K562 (cell line): ENCODE measurements around the gene ARRDC5. TPM values are rescaled to one million over a fixed set of nuclear protein-coding genes. Genes with fewer than 3 reads are reported as not detected.

Experiments used
- BMI1 ChIP-seq: fragments of 150-350 bp; IDR thresholded peaks from 2 replicates; pipeline ENCODE4 v1.6.1; 2014; ENCODE audit warnings: low read length
- CBFA2T3 ChIP-seq: fragments of 450-650 bp; IDR thresholded peaks from 2 replicates; pipeline ENCODE4 v1.6.1; 2017
- CC2D1A ChIP-seq: fragments of 450-650 bp; IDR thresholded peaks from 2 replicates; pipeline ENCODE4 v1.6.1; 2017; ENCODE audit warnings: mild to moderate bottlenecking
- CREBBP ChIP-seq: IDR thresholded peaks from one replicate; pipeline ENCODE4 v1.6.1; 2012; ENCODE audit warnings: low read depth, mild to moderate bottlenecking, control low read depth, inconsistent platforms, low read length
- ESRRA ChIP-seq: fragments of 450-650 bp; IDR thresholded peaks from 2 replicates; pipeline ENCODE4 v1.6.1; 2014; ENCODE audit warnings: low read depth, mild to moderate bottlenecking, moderate library complexity, borderline replicate concordance
- HNRNPUL1 ChIP-seq: fragments of 200-400 bp; formaldehyde crosslinking; IDR thresholded peaks from 2 replicates; pipeline ENCODE4 v1.6.1; 2017; ENCODE audit warnings: low read length
- MTA3 ChIP-seq: fragments of 450-650 bp; formaldehyde crosslinking; IDR thresholded peaks from 2 replicates; pipeline ENCODE4 v1.6.1; 2017; ENCODE audit warnings: mild to moderate bottlenecking, borderline replicate concordance
- MXI1 ChIP-seq: IDR thresholded peaks from 2 replicates; pipeline ENCODE4 v1.6.1; 2011; ENCODE audit warnings: low read depth, mild to moderate bottlenecking, improper control_type of control experiment, low read length
- NR2C1 ChIP-seq, 2 experiments: fragments of 450-650 bp; IDR thresholded peaks; 2 replicates each; pipeline ENCODE4 v1.6.1; 2017; ENCODE audit warnings: mild to moderate bottlenecking in 2 of 2, antibody characterized with exemption in 1 of 2, inconsistent platforms in 1 of 2, missing compliant biosample characterization in 1 of 2, missing genetic modification characterization in 1 of 2
- OTX1 ChIP-seq: fragments of 450-650 bp; formaldehyde crosslinking; IDR thresholded peaks from 2 replicates; pipeline ENCODE4 v1.4.0; 2022; ENCODE audit warnings: mild to moderate bottlenecking
- PTRF ChIP-seq: fragments of 450-650 bp; IDR thresholded peaks from 2 replicates; pipeline ENCODE4 v1.6.1; 2016; ENCODE audit warnings: mild to moderate bottlenecking, missing genetic modification characterization, missing compliant biosample characterization
- RBBP5 ChIP-seq: fragments of 200-600 bp; sonication (generic); IDR thresholded peaks from 2 replicates; pipeline ENCODE4 v1.6.1; 2012; ENCODE audit warnings: borderline replicate concordance, mild to moderate bottlenecking, low read length, control low read depth, inconsistent platforms; ENCODE audit not compliant: insufficient read depth, poor library complexity, severe bottlenecking
- SMARCB1 ChIP-seq: IDR thresholded peaks from 2 replicates; pipeline ENCODE4 v1.6.1; 2011; ENCODE audit warnings: improper control_type of control experiment, low read depth; ENCODE audit not compliant: insufficient read length
- ZNF197 ChIP-seq: fragments of 200-800 bp; sonication (Bioruptor generic); IDR thresholded peaks from 2 replicates; pipeline ENCODE4 v1.6.1; 2016; ENCODE audit warnings: low read depth, missing genetic modification characterization, missing compliant biosample characterization
- ZNF589 ChIP-seq: fragments of 200-800 bp; sonication (Bioruptor generic); IDR thresholded peaks from 2 replicates; pipeline ENCODE4 v1.6.1; 2016; ENCODE audit warnings: low read depth, missing genetic modification characterization, missing compliant biosample characterization
- polyA plus RNA-seq, 8 experiments: library from polyadenylated mRNA; depleted of rRNA in 4 of 8; stranded (reverse) in 5 of 8; unstranded in 3 of 8; fragments of >200 nt; fragmentation: Nextera tagmentation in 2 of 8; fragmentation: Illumina TruSeq in 1 of 8; extraction: Ambion mirVana in 2 of 8; extraction: Trizol in 1 of 8; gene quantifications; 2 replicates each; pipeline versions ENCODE4 v1.2.1 to v1.2.3, GENCODE V29; 2011 to 2014; ENCODE audit warnings: inconsistent platforms in 1 of 8, missing spikeins in 1 of 8
- total RNA-seq, 7 experiments: library from RNA; depleted of rRNA in 6 of 7; stranded (reverse); fragments of >200 nt in 6 of 7; fragmentation: Illumina TruSeq in 2 of 7; extraction: Trizol in 2 of 7; gene quantifications; 2 replicates each; pipeline versions ENCODE4 v1.2.1 to v1.2.3, GENCODE V29; 2011 to 2021; ENCODE audit warnings: low replicate concordance in 1 of 7
- TF ChIP-seq, protein P1 (sequence below): fragments of 200-800 bp; sonication (Bioruptor generic); IDR thresholded peaks from 2 replicates; pipeline ENCODE4 v1.6.1; 2017; ENCODE audit warnings: missing genetic modification characterization, missing compliant biosample characterization
- TF ChIP-seq, protein P2 (sequence below): sonication (generic); formaldehyde crosslinking; IDR thresholded peaks from 2 replicates; pipeline ENCODE4 v1.8.0; 2022; ENCODE audit warnings: missing genetic modification reagents, mild to moderate bottlenecking, moderate library complexity, borderline replicate concordance
- TF ChIP-seq, protein P3 (sequence below): IDR thresholded peaks from 2 replicates; pipeline ENCODE4 v1.6.1; 2012; ENCODE audit warnings: low read depth, low read length, improper control_type of control experiment, borderline replicate concordance

The ARRDC5 gene
- total and polyA plus RNA-seq, 9 of the 15 experiments (the other 6 are each of a cell fraction or from before 2014, with no cell fraction given): not detected

DNA sequence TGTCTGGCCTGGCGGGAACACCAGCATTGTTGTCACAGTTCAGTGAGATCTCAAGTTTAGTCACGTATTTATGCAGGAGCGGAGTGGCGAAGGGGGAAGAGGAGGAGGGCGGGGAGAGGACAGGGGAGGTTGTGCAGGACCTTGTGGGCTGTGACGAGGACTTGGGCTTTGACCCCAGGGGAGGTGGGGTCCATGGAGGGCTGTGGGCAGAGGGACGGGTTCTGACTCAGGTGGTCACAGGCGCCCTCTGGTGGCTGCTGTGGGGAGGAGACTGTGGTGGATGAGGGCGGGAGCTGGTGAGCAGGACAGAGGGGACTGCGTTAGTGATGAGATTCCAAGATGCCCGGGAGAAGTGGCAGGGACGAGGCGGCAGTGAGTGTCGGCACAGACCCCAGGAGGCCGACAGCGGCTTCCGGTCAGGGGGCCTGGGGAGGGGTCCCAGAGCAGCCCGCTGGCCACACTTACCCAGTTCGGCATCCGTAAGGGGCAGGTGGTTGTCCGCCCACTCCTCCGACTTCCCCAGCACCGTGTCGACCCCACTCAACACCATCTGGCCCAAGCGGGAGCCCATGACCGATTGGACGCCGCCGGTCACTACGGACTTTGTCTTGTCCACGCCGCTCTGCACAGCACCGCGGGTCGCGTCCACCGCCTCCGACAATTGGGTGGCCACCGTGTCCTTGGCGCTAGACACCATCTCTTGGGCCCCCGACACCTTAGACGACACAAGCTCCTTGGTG, 51.0 kb downstream of the ARRDC5 start (continued):
- TF ChIP-seq PTRF (tag): no peak
- no peak for TF ChIP-seq RBBP5
- no peak for TF ChIP-seq ZNF589 (CRISPR knock-in tag)
- peak; percentile 38; the same call in 1 of the 2 replicates for TF ChIP-seq MTA3
- no peak for TF ChIP-seq CBFA2T3
- TF ChIP-seq, protein P1, sequence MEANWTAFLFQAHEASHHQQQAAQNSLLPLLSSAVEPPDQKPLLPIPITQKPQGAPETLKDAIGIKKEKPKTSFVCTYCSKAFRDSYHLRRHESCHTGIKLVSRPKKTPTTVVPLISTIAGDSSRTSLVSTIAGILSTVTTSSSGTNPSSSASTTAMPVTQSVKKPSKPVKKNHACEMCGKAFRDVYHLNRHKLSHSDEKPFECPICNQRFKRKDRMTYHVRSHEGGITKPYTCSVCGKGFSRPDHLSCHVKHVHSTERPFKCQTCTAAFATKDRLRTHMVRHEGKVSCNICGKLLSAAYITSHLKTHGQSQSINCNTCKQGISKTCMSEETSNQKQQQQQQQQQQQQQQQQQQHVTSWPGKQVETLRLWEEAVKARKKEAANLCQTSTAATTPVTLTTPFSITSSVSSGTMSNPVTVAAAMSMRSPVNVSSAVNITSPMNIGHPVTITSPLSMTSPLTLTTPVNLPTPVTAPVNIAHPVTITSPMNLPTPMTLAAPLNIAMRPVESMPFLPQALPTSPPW (CRISPR knock-in tag): 0 out of 2 replicates have a peak, but pooled peaks have one; percentile 9
- no peak for TF ChIP-seq CREBBP
- TF ChIP-seq NR2C1 (IDR thresholded peaks at IDR 0.05): no peak
- TF ChIP-seq NR2C1 (tag; IDR thresholded peaks at IDR 0.05): no peak
- no peak for TF ChIP-seq OTX1 (CRISPR knock-in tag)
- no peak for TF ChIP-seq BMI1
- TF ChIP-seq, protein P2, sequence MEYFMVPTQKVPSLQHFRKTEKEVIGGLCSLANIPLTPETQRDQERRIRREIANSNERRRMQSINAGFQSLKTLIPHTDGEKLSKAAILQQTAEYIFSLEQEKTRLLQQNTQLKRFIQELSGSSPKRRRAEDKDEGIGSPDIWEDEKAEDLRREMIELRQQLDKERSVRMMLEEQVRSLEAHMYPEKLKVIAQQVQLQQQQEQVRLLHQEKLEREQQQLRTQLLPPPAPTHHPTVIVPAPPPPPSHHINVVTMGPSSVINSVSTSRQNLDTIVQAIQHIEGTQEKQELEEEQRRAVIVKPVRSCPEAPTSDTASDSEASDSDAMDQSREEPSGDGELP (CRISPR knock-in tag): no peak
- TF ChIP-seq ESRRA: 0 out of 2 replicates have a peak, but pooled peaks have one; percentile 9
- no peak for TF ChIP-seq ZNF197 (CRISPR knock-in tag)
- TF ChIP-seq HNRNPUL1: no peak
- TF ChIP-seq, protein P3, sequence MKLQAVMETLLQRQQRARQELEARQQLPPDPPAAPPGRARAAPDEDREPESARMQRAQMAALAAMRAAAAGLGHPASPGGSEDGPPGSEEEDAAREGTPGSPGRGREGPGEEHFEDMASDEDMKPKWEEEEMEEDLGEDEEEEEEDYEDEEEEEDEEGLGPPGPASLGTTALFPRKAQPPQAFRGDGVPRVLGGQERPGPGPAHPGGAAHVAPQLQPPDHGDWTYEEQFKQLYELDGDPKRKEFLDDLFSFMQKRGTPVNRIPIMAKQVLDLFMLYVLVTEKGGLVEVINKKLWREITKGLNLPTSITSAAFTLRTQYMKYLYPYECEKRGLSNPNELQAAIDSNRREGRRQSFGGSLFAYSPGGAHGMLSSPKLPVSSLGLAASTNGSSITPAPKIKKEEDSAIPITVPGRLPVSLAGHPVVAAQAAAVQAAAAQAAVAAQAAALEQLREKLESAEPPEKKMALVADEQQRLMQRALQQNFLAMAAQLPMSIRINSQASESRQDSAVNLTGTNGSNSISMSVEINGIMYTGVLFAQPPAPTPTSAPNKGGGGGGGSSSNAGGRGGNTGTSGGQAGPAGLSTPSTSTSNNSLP: no peak
- peak; percentile 78 for TF ChIP-seq CC2D1A
- TF ChIP-seq MXI1: no peak
- no peak for TF ChIP-seq SMARCB1
